Measurements from ENCODE around the gene KLF2.

The KLF2 gene

GRCh38 chr19:16316506-16316882 lies 8.1 kb upstream of the KLF2 start:
- peak; percentile 52 for DNase-seq
- no peak for TF ChIP-seq CTCF (IDR thresholded peaks at IDR 0.05; ENCODE audit: low read depth, low read length, missing control alignments)
- Histone ChIP-seq H3K27me3 (replicated peaks) (no peaks in the 10 kb centered on the region), H3K27ac (peak overlapping the region; percentile 66), H3K4me3 (ENCODE audit: low read depth, low read length) (no peak overlapping the region), H3K36me3 (replicated peaks) (no peaks in the 10 kb centered on the region)
- in situ Hi-C loops (cut with HindIII; ENCODE audit: low pct_ligation_motif_present, low sequenced_read_pairs), result no loop called here

- H3K4me3 ChIP-seq (ENCODE audit: low read depth, low read length), result no peak overlapping the region
- no peak for DNase-seq
- no peaks in the 10 kb centered on the region for H3K36me3 ChIP-seq (replicated peaks)
- no peaks in the 10 kb centered on the region for H3K27me3 ChIP-seq (replicated peaks)
- in situ Hi-C loops (cut with HindIII; ENCODE audit: low pct_ligation_motif_present, low sequenced_read_pairs), result no loop called here
- no peak overlapping the region for H3K27ac ChIP-seq
- TF ChIP-seq CTCF (IDR thresholded peaks at IDR 0.05; ENCODE audit: low read depth, low read length, missing control alignments), result no peak
Observed at GRCh38 chr19:16319481-16319880, 5.1 kb upstream of the KLF2 start.

GRCh38 chr19:16320987-16321386 lies 3.6 kb upstream of the KLF2 start:
- no peak for DNase-seq
- no peak for TF ChIP-seq CTCF (IDR thresholded peaks at IDR 0.05; ENCODE audit: low read depth, low read length, missing control alignments)
- no peak overlapping the region for H3K4me3 ChIP-seq (ENCODE audit: low read depth, low read length)
- H3K27ac ChIP-seq, result no peak overlapping the region
- peaks cover 11% of the 10 kb centered on the region for H3K36me3 ChIP-seq (replicated peaks)
- H3K27me3 ChIP-seq (replicated peaks), result no peaks in the 10 kb centered on the region
- in situ Hi-C loops (cut with HindIII; ENCODE audit: low pct_ligation_motif_present, low sequenced_read_pairs), result no loop called here

GRCh38 chr19:16325161-16325527 lies 518 bp downstream of the KLF2 start:
- peak; percentile 9 for TF ChIP-seq CTCF (IDR thresholded peaks at IDR 0.05; ENCODE audit: low read depth, low read length, missing control alignments)
- Histone ChIP-seq H3K27me3 (replicated peaks) (no peaks in the 10 kb centered on the region), H3K4me3 (ENCODE audit: low read depth, low read length) (peak overlapping the region; percentile 83), H3K36me3 (replicated peaks) (peaks cover 41% of the 10 kb centered on the region), H3K27ac (peak overlapping the region; percentile 95)
- DNase-seq, result no peak
- in situ Hi-C loops (cut with HindIII; ENCODE audit: low pct_ligation_motif_present, low sequenced_read_pairs), result no loop called here

GRCh38 chr19:16325641-16326400 lies 1.2 kb downstream of the KLF2 start:
- Histone ChIP-seq H3K4me3 (ENCODE audit: low read depth, low read length) (peak overlapping the region; percentile 83), H3K27me3 (replicated peaks) (no peaks in the 10 kb centered on the region), H3K27ac (peak overlapping the region; percentile 39), H3K36me3 (replicated peaks) (peaks cover 41% of the 10 kb centered on the region)
- DNase-seq, result no peak
- TF ChIP-seq CTCF (IDR thresholded peaks at IDR 0.05; ENCODE audit: low read depth, low read length, missing control alignments), result no peak
- in situ Hi-C loops (cut with HindIII; ENCODE audit: low pct_ligation_motif_present, low sequenced_read_pairs), result no loop called here
